Measurements from ENCODE around the gene SLC8B1.

Gene SLC8B1

GRCh38 chr12:113253532-113254285 lies 81.2 kb downstream of the SLC8B1 start:
- no peak for DNase-seq (ENCODE audit: low read depth in 2 of 2)
- no peak overlapping the region for H3K4me3 ChIP-seq (replicated peaks in 1 of 2; ENCODE audit: low read depth in 2 of 2, low read length in 2 of 2)
- no peak for TF ChIP-seq CTCF (IDR thresholded peaks at IDR 0.05; ENCODE audit: low read depth, low read length)

- no peak overlapping the region for H3K4me3 ChIP-seq (replicated peaks in 1 of 2; ENCODE audit: low read depth in 2 of 2, low read length in 2 of 2)
- no peak for TF ChIP-seq CTCF (IDR thresholded peaks at IDR 0.05; ENCODE audit: low read depth, low read length)
- DNase-seq (ENCODE audit: low read depth in 2 of 2): no peak
These were observed 82.4 kb downstream of the SLC8B1 start for GRCh38 chr12:113252494-113252893.

- TF ChIP-seq CTCF (IDR thresholded peaks at IDR 0.05; ENCODE audit: low read depth, low read length): no peak
- no peak for DNase-seq (ENCODE audit: low read depth in 2 of 2)
- H3K4me3 ChIP-seq (replicated peaks in 1 of 2; ENCODE audit: low read depth in 2 of 2, low read length in 2 of 2): no peak overlapping the region
These were observed 83.4 kb downstream of the SLC8B1 start for GRCh38 chr12:113251404-113252070.

- no peak for DNase-seq (ENCODE audit: low read depth in 2 of 2)
- TF ChIP-seq CTCF (IDR thresholded peaks at IDR 0.05; ENCODE audit: low read depth, low read length): no peak
- no peak overlapping the region for H3K4me3 ChIP-seq (replicated peaks in 1 of 2; ENCODE audit: low read depth in 2 of 2, low read length in 2 of 2)
These were observed 84.9 kb downstream of the SLC8B1 start for GRCh38 chr12:113250045-113250444.

GRCh38 chr12:113249546-113249945 lies 85.4 kb downstream of the SLC8B1 start:
- no peak for TF ChIP-seq CTCF (IDR thresholded peaks at IDR 0.05; ENCODE audit: low read depth, low read length)
- H3K4me3 ChIP-seq (replicated peaks in 1 of 2; ENCODE audit: low read depth in 2 of 2, low read length in 2 of 2): no peak overlapping the region
- DNase-seq (ENCODE audit: low read depth in 2 of 2): no peak

GRCh38 chr12:113248842-113249435 lies 86.0 kb downstream of the SLC8B1 start:
- no peak for TF ChIP-seq CTCF (IDR thresholded peaks at IDR 0.05; ENCODE audit: low read depth, low read length)
- H3K4me3 ChIP-seq (replicated peaks in 1 of 2; ENCODE audit: low read depth in 2 of 2, low read length in 2 of 2): no peak overlapping the region
- DNase-seq (ENCODE audit: low read depth in 2 of 2): no peak

Measured in cardiac fibroblast (primary cell).